GM12878 (cell line): Measurements from ENCODE around the gene FCHSD2. TPM values are rescaled to one million over a fixed set of nuclear protein-coding genes. Genes with fewer than 3 reads are reported as not detected.

Experiments
- ATAC-seq: fragments of 200-7000 bp; cut with Tn5 transposase; 3 replicates; pipeline ENCODE4 v1.9.1; 2020; ENCODE audit warnings: mild to moderate bottlenecking, moderate library complexity
- BruUV-seq: library from RNA; stranded (reverse); fragments of 400-500 nt; replicated peaks from 2 replicates; lab custom pipeline; 2021; lab: Mats Ljungman, UMichigan
- CTCF ChIA-PET: fragments of 300-600 bp; sonication (Branson Sonifier 250); formaldehyde crosslinking; extraction: SDS; loops from one replicate; lab custom pipeline; 2021; ENCODE audit warnings: inconsistent platforms; lab: Yijun Ruan, JAX
- POLR2A ChIA-PET: fragments of 350-600 bp; formaldehyde crosslinking; extraction: SDS; loops from one replicate; lab custom pipeline; 2021; ENCODE audit warnings: inconsistent platforms; lab: Charles Lee
- RAD21 ChIA-PET: fragments of 300-600 bp; sonication (Branson Sonifier 250); formaldehyde crosslinking; loops from one replicate; lab custom pipeline; 2023; ENCODE audit warnings: antibody characterized with exemption; ENCODE audit not compliant: unreplicated experiment; lab: Charles Lee
- SMC1A ChIA-PET: fragments of 300-600 bp; sonication (Branson Sonifier 250); formaldehyde crosslinking; loops from one replicate; lab custom pipeline; 2023; ENCODE audit not compliant: unreplicated experiment, uncharacterized antibody; lab: Charles Lee
- DNase-seq: peaks from one replicate; pipeline ENCODE4 v3.0.0-alpha.2; 2011; ENCODE audit warnings: low read depth, low spot score
- FAIRE-seq: peaks from 3 replicates; lab custom pipeline; 2011; peaks lifted over from hg19 to GRCh38; lab: Jason Lieb, UNC
- H2AFZ ChIP-seq: 2 replicates; pipeline ENCODE4 v1.6.0; 2011; ENCODE audit warnings: low read depth, low read length, control low read depth; ENCODE audit not compliant: control insufficient read depth
- H3K27ac ChIP-seq: 2 replicates; pipeline ENCODE4 v1.5.1; 2011; ENCODE audit warnings: control low read depth; ENCODE audit not compliant: control insufficient read depth, insufficient read depth
- H3K27me3 ChIP-seq, 2 experiments: replicated peaks in 1 of 2; 2 replicates each; pipeline versions ENCODE4 v1.6.0 to v1.6.1; 2011; ENCODE audit warnings: low read length in 1 of 2; ENCODE audit not compliant: control insufficient read depth in 2 of 2, insufficient read depth in 2 of 2
- H3K36me3 ChIP-seq, 2 experiments: 2 replicates each; pipeline ENCODE4 v1.5.1; 2011; ENCODE audit warnings: low read length in 1 of 2; ENCODE audit not compliant: control insufficient read depth in 2 of 2, insufficient read depth in 2 of 2
- H3K4me1 ChIP-seq: 2 replicates; pipeline ENCODE4 v1.6.1; 2011; ENCODE audit warnings: mild to moderate bottlenecking, low read length, moderate library complexity, mixed read lengths; ENCODE audit not compliant: control insufficient read depth, insufficient read depth
- H3K4me2 ChIP-seq: 2 replicates; pipeline ENCODE4 v1.6.0; 2011; ENCODE audit warnings: control low read depth; ENCODE audit not compliant: control insufficient read depth, insufficient read depth
- H3K4me3 ChIP-seq: fragments of 200-600 bp; sonication (generic); 2 replicates; pipeline ENCODE4 v1.5.1; 2016
- H3K79me2 ChIP-seq: 2 replicates; pipeline ENCODE4 v1.6.0; 2011; ENCODE audit warnings: low read length; ENCODE audit not compliant: control insufficient read depth, insufficient read depth
- H3K9ac ChIP-seq: 2 replicates; pipeline ENCODE4 v1.8.0; 2011; ENCODE audit warnings: low read length, control low read depth, mixed read lengths; ENCODE audit not compliant: control insufficient read depth, insufficient read depth
- H3K9me3 ChIP-seq: replicated peaks from 3 replicates; pipeline ENCODE4 v1.5.1; 2011; ENCODE audit warnings: mild to moderate bottlenecking, low read length; ENCODE audit not compliant: control insufficient read depth, insufficient read depth
- H4K20me1 ChIP-seq: 2 replicates; pipeline ENCODE4 v1.6.0; 2011; ENCODE audit not compliant: control insufficient read depth, insufficient read depth
- CBX5 ChIP-seq: sonication (generic); IDR thresholded peaks from 2 replicates; pipeline ENCODE4 v1.6.1; 2016; ENCODE audit warnings: low read depth, moderate library complexity, mild to moderate bottlenecking, inconsistent platforms
- NR2F1 ChIP-seq: fragments of 450-650 bp; conservative IDR thresholded peaks from 2 replicates; pipeline ENCODE4 v1.6.1; 2017; ENCODE audit warnings: mild to moderate bottlenecking
- RAD51 ChIP-seq: fragments of 450-650 bp; IDR thresholded peaks from 2 replicates; pipeline ENCODE4 v1.6.1; 2016; ENCODE audit warnings: moderate library complexity, mild to moderate bottlenecking, inconsistent platforms
- RB1 ChIP-seq: fragments of 450-650 bp; formaldehyde crosslinking; IDR thresholded peaks from 2 replicates; pipeline ENCODE4 v1.6.1; 2017; ENCODE audit warnings: mild to moderate bottlenecking, borderline replicate concordance
- STAT3 ChIP-seq: IDR thresholded peaks from 2 replicates; pipeline ENCODE4 v1.6.1; 2011; ENCODE audit warnings: low read depth, low read length, improper control_type of control experiment
- WGBS: methylation state at CpG from one replicate; pipeline ENCODE4 v1.1.6; 2016; ENCODE audit warnings: low lambda C conversion rate; ENCODE audit not compliant: insufficient replicate concordance, insufficient coverage; ENCODE audit errors: missing lambda C conversion rate; 5-methylcytosine and 5-hydroxymethylcytosine counted together
- in situ Hi-C: fragments of 300-500 bp; cut with MboI; formaldehyde crosslinking; loops from 9 replicates; pipeline ENCODE4 v1.14.3; 2018; ENCODE audit warnings: mixed read lengths
- intact Hi-C: fragments of 100-400 bp; cut with micrococcal nuclease; formaldehyde crosslinking; loops from one replicate; pipeline ENCODE4 v1.14.2; 2022; ENCODE audit not compliant: unreplicated experiment
- polyA plus RNA-seq, 11 experiments: library from polyadenylated mRNA; depleted of rRNA in 4 of 11; unstranded in 6 of 11; stranded (reverse) in 5 of 11; fragments of >200 nt; fragmentation: Nextera tagmentation in 4 of 11; fragmentation: Illumina TruSeq in 1 of 11; extraction: Ambion mirVana in 4 of 11; extraction: Trizol in 1 of 11; gene quantifications; 1 replicate in 1 of 11; 2 replicates in 10 of 11; pipeline versions ENCODE4 v1.2.1 to v1.2.3, GENCODE V29; 2011 to 2016; ENCODE audit warnings: inconsistent platforms in 2 of 11, missing spikeins in 2 of 11, low read depth in 1 of 11
- total RNA-seq, 4 experiments: library from RNA; depleted of rRNA in 3 of 4; stranded (reverse); fragments of >200 nt in 3 of 4; fragmentation: Illumina TruSeq in 1 of 4; extraction: Trizol in 1 of 4; gene quantifications; 2 replicates each; pipeline versions ENCODE4 v1.2.1 to v1.2.3, GENCODE V29; 2013 to 2021

Gene FCHSD2
- total and polyA plus RNA-seq, 10 of the 15 experiments (the other 5 are each of a cell fraction or from before 2014, with no cell fraction given): 13.2 to 89.8 (median 47.8) TPM

DNA sequence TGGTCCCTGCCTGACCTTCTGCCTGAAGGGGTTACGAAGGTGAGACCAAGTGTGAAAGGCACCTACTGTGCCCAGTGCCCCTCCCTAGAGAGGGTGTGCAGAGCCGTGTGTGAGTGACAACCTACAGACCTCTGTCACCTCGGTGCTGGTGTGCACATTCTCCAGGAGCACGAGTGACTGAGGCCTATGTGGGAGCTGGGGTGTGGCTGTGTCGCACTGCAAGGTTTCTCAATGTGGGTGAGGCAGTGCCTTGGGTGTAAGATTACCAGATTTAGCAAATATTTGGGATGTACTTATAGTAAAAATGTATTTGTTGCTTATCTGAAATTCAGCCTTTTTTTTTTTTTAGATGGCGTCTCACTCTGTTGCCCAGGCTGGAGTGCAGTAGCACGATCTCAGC, 353.9 kb downstream of the FCHSD2 start:
- ATAC-seq: no peak; the same call in 2 of the 3 replicates
- TF ChIP-seq RB1 (no peak), RAD51 (no peak), STAT3 (no peak), NR2F1 (0 out of 2 replicates have a peak, but pooled peaks have one; percentile 10), CBX5 (no peak)
- TF ChIP-seq, all 136 proteins: peak for 1
- ChIA-PET CTCF (interaction anchor here (15.0 kb wide), 1 partner anchor 62 kb away, joined by 469 read pairs; no protein-coding TSS in a partner anchor), POLR2A (interaction anchor here (0.6 kb wide), 1 partner anchor 510 kb away, joined by 3 read pairs; no protein-coding TSS in a partner anchor), RAD21 (interaction anchor here (1.0 to 10.5 kb wide), 2 partner anchors 28 to 63 kb away, joined by 3 to 256 read pairs; no protein-coding TSS in a partner anchor), SMC1A (interaction anchor here (1.8 kb wide), 1 partner anchor 63 kb away, joined by 7 read pairs; no protein-coding TSS in a partner anchor)
- no peak for FAIRE-seq
- H4K20me1 ChIP-seq: no peaks in the 10 kb centered on the region
- no peaks in the 10 kb centered on the region for H3K9me3 ChIP-seq
- intact Hi-C loops (no loop called here), in situ Hi-C loops (no loop called here)
- no peak for DNase-seq
- H3K79me2 ChIP-seq: no peaks in the 10 kb centered on the region
- no TSS peak for BruUV-seq
- peak overlapping the region; percentile 68 for H3K27ac ChIP-seq
- H3K4me1 ChIP-seq: peaks cover 32% of the 10 kb centered on the region
- peak overlapping the region; percentile 63; the same call in 1 of the 2 replicates for H3K4me2 ChIP-seq
- no peak overlapping the region for H2AFZ ChIP-seq
- H3K36me3 ChIP-seq: no peaks in the 10 kb centered on the region
- no peaks in the 10 kb centered on the region for H3K27me3 ChIP-seq
- H3K4me3 ChIP-seq: no peak overlapping the region
- 68% methylated on average over 6 of the region's 7 CpGs for WGBS
- H3K9ac ChIP-seq: no peak overlapping the region
